Liver (tissue), 9 donors: Measurements from ENCODE around the gene PDE4B. TPM values are rescaled to one million over a fixed set of nuclear protein-coding genes. Genes with fewer than 3 reads are reported as not detected.

ENCODE experiments used
- DNase-seq: peaks from one replicate; pipeline ENCODE4 v3.0.0-alpha.2; 2017; ENCODE audit warnings: low spot score
- H3K27ac ChIP-seq, 2 donors: one replicate each; pipeline ENCODE4 v1.7.0; 2013; ENCODE audit warnings: inconsistent platforms in 2 of 2, low read length in 2 of 2, control low read depth in 1 of 2, low read depth in 1 of 2, mild to moderate bottlenecking in 1 of 2
- H3K27me3 ChIP-seq, 4 donors: one replicate each; pipeline versions ENCODE4 v1.6.1 to v1.7.0; 2013; ENCODE audit warnings: low read length in 3 of 4, inconsistent platforms in 1 of 4, mild to moderate bottlenecking in 1 of 4, moderate library complexity in 1 of 4; ENCODE audit not compliant: control insufficient read depth in 4 of 4, insufficient read depth in 4 of 4
- H3K36me3 ChIP-seq, 4 donors: one replicate each; pipeline versions ENCODE4 v1.6.1 to v1.7.0; 2013; ENCODE audit warnings: low read length in 3 of 4, mild to moderate bottlenecking in 3 of 4, low read depth in 1 of 4, moderate library complexity in 1 of 4; ENCODE audit not compliant: control insufficient read depth in 4 of 4, insufficient read depth in 3 of 4
- H3K4me1 ChIP-seq, 4 donors: one replicate each; pipeline versions ENCODE4 v1.6.1 to v1.7.0; 2013; ENCODE audit warnings: low read length in 3 of 4, mild to moderate bottlenecking in 3 of 4, moderate library complexity in 1 of 4; ENCODE audit not compliant: control insufficient read depth in 4 of 4, insufficient read depth in 4 of 4
- H3K4me3 ChIP-seq, 3 donors: one replicate each; pipeline versions ENCODE4 v1.6.1 to v1.7.0; 2013; ENCODE audit warnings: low read length in 3 of 3, control low read depth in 1 of 3, low read depth in 1 of 3, mild to moderate bottlenecking in 1 of 3
- H3K9ac ChIP-seq, 2 donors: one replicate each; pipeline ENCODE4 v1.7.0; 2013; ENCODE audit warnings: low read length in 2 of 2, mild to moderate bottlenecking in 2 of 2, moderate library complexity in 2 of 2, control low read depth in 1 of 2, low read depth in 1 of 2
- H3K9me3 ChIP-seq, 4 donors: one replicate each; pipeline versions ENCODE4 v1.6.1 to v1.7.0; 2013; ENCODE audit warnings: low read length in 3 of 4; ENCODE audit not compliant: control insufficient read depth in 4 of 4
- EGR1 ChIP-seq, 2 donors: IDR thresholded peaks; 2 replicates each; pipeline ENCODE4 v1.6.1; 2016 to 2018; ENCODE audit warnings: antibody characterized with exemption in 2 of 2, low read depth in 2 of 2
- FOXA1 ChIP-seq: IDR thresholded peaks from 2 replicates; pipeline ENCODE4 v1.6.1; 2016; ENCODE audit warnings: antibody characterized with exemption
- FOXA2 ChIP-seq: IDR thresholded peaks from 2 replicates; pipeline ENCODE4 v1.6.1; 2016; ENCODE audit warnings: antibody characterized with exemption
- GABPA ChIP-seq, 2 donors: IDR thresholded peaks in 1 of 2; conservative IDR thresholded peaks in 1 of 2; 2 replicates each; pipeline ENCODE4 v1.6.1; 2016; ENCODE audit warnings: antibody characterized with exemption in 2 of 2, mild to moderate bottlenecking in 1 of 2, moderate library complexity in 1 of 2
- HNF4A ChIP-seq, 2 donors: conservative IDR thresholded peaks; 2 replicates each; pipeline ENCODE4 v1.6.1; 2016; ENCODE audit warnings: antibody characterized with exemption in 2 of 2, mild to moderate bottlenecking in 2 of 2
- HNF4G ChIP-seq: IDR thresholded peaks from 2 replicates; pipeline ENCODE4 v1.6.1; 2016; ENCODE audit warnings: antibody characterized with exemption
- JUND ChIP-seq, 2 donors: IDR thresholded peaks; 2 replicates each; pipeline ENCODE4 v1.6.1; 2016; ENCODE audit warnings: antibody characterized with exemption in 2 of 2
- NR2F2 ChIP-seq: IDR thresholded peaks from 2 replicates; pipeline ENCODE4 v1.6.1; 2016; ENCODE audit warnings: antibody characterized with exemption
- RAD21 ChIP-seq, 2 donors: IDR thresholded peaks; 2 replicates each; pipeline ENCODE4 v1.6.1; 2016; ENCODE audit warnings: antibody characterized with exemption in 2 of 2, mild to moderate bottlenecking in 2 of 2
- RXRA ChIP-seq, 2 donors: IDR thresholded peaks; 2 replicates each; pipeline ENCODE4 v1.6.1; 2017 to 2018; ENCODE audit warnings: antibody characterized with exemption in 2 of 2, mild to moderate bottlenecking in 1 of 2
- SP1 ChIP-seq: IDR thresholded peaks from 2 replicates; pipeline ENCODE4 v1.6.1; 2018; ENCODE audit warnings: antibody characterized with exemption, mild to moderate bottlenecking
- TAF1 ChIP-seq: conservative IDR thresholded peaks from 2 replicates; pipeline ENCODE4 v1.6.1; 2016; ENCODE audit warnings: antibody characterized with exemption, mild to moderate bottlenecking
- YY1 ChIP-seq: IDR thresholded peaks from 2 replicates; pipeline ENCODE4 v1.6.1; 2016; ENCODE audit warnings: antibody characterized with exemption, mild to moderate bottlenecking
- WGBS: extraction: QIAGEN DNeasy Blood & Tissue Kit; methylation state at CpG from one replicate; pipeline ENCODE4 v1.1.7; 2013; 5-methylcytosine and 5-hydroxymethylcytosine counted together
- polyA plus RNA-seq, 2 donors: library from polyadenylated mRNA; stranded (reverse) in 1 of 2; unstranded in 1 of 2; fragments of 200-250 nt in 1 of 2; fragments of >200 nt in 1 of 2; fragmentation: Nextera tagmentation in 1 of 2; extraction: Ambion mirVana in 1 of 2; gene quantifications; one replicate each; pipeline versions ENCODE4 v1.2.1 to v1.2.3, GENCODE V29; 2013 to 2015
- total RNA-seq, 2 donors: library from RNA; depleted of rRNA; stranded (reverse); fragments of >200 nt; gene quantifications; one replicate each; pipeline ENCODE4 v1.2.3, GENCODE V29; 2014
- TF ChIP-seq, protein P1 (sequence below): IDR thresholded peaks from 2 replicates; pipeline ENCODE4 v1.6.1; 2016; ENCODE audit warnings: antibody characterized with exemption
- TF ChIP-seq, protein P2 (sequence below): IDR thresholded peaks from 2 replicates; pipeline ENCODE4 v1.6.1; 2016; ENCODE audit warnings: antibody characterized with exemption, mild to moderate bottlenecking
- TF ChIP-seq, protein P3 (sequence below): fragments of 150-350 bp; IDR thresholded peaks from 2 replicates; pipeline ENCODE4 v1.5.1; 2017; ENCODE audit warnings: improper control_type of control experiment, low read depth, low read length; ENCODE audit not compliant: missing input control
- TF ChIP-seq, protein P4 (sequence below): IDR thresholded peaks from 2 replicates; pipeline ENCODE4 v1.6.1; 2016; ENCODE audit warnings: antibody characterized with exemption
- TF ChIP-seq, protein P5 (sequence below): IDR thresholded peaks from 2 replicates; pipeline ENCODE4 v1.6.1; 2016; ENCODE audit warnings: antibody characterized with exemption
- donor health status: healthy.
- donor health status: healthy.
- donor health status: healthy.
- donor health status: healthy.
- donor health status: healthy.

The PDE4B gene
- total and polyA plus RNA-seq, 4 donors: 1.9 to 3.9 (median 2.7) TPM

DNA sequence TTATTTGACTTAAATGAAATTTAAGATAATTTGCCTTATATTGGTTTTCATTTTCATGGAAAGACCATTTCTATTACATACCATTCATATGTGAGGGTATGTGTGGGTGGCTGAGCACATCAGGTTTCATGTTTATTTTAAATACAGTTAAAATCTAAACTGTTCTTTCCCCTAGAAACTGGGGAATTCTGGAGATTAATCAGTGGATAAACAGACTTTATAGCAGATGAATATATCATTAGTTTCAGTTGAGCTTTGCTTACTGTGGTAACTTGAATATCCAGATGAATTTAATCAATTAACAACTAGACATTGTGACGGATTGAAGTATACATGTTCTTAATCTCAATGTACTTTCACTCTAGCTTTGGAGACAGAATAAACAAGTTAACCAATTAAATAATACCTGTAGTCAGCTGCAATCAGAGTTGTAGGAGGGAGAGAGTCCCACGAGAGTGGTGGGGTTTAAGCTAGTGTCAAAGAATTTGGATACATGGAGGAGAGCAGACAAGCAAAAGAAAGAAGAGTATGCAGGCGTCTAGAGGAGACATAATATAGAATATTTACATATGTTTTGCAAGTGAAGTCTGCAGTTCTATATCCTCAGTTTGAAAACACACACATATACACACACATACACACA is 97.6 kb downstream of the PDE4B start (continued):
- TF ChIP-seq, protein P1, sequence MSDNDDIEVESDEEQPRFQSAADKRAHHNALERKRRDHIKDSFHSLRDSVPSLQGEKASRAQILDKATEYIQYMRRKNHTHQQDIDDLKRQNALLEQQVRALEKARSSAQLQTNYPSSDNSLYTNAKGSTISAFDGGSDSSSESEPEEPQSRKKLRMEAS: no peak

DNA sequence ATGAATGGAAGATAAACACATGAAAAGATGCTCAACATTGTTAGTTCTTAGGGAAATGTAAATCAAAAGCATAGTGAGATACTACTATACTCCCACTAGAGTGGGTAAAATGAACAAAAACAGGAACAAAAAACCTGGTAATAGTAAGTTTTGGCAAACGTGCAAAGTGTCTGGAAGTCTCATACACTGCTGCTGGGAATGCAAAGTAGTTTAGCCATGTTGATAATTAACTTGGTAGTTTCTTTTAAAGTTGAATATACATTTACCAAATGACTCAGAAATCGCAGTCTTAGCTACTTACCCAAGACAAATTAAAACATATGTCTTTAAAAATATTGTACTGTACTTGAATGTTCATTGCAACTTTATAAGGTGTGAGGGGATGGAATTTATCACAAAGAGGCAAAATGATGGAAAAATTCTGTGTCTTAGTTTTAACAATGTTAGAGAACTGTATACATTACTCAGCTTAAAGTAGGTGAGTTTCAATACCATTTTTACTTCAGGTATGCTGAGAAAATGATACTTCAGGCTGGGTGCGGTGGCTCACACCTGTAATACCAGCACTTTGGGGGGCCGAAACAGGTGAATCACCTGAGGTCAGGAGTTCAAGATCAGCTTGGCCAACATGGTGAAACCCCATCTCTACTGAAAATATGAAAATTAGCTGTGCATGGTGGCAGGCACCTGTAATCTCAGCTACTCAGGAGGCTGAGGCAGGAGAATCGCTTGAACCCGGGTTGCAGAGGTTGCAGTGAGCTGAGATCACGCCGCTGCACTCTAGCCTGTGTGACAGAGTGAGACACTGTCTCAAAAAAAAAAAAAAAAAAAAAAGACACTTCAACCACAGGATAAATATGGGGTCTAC is 102.3 kb downstream of the PDE4B start:
- Histone ChIP-seq H3K27me3 (no peaks in the 10 kb centered on the region), H3K36me3 (no peaks in the 10 kb centered on the region), H3K9ac (no peak overlapping the region), H3K27ac (no peak overlapping the region), H3K4me1 (no peaks in the 10 kb centered on the region), H3K9me3 (no peaks in the 10 kb centered on the region), H3K4me3 (no peak overlapping the region)
- DNase-seq: no peak
- TF ChIP-seq GABPA (IDR thresholded peaks at IDR 0.05 in 1 of 2, conservative IDR thresholded peaks at IDR 0.05 in 1 of 2) (no peak), EGR1 (IDR thresholded peaks at IDR 0.05; ENCODE audit: low read depth in 2 of 2) (no peak), HNF4A (conservative IDR thresholded peaks at IDR 0.05) (no peak), TAF1 (no peak), NR2F2 (no peak), FOXA2 (no peak), SP1 (no peak), RXRA (IDR thresholded peaks at IDR 0.05) (no peak), HNF4G (no peak), RAD21 (IDR thresholded peaks at IDR 0.05) (no peak), JUND (IDR thresholded peaks at IDR 0.05) (no peak), FOXA1 (no peak), YY1 (no peak)
- TF ChIP-seq, protein P2, sequence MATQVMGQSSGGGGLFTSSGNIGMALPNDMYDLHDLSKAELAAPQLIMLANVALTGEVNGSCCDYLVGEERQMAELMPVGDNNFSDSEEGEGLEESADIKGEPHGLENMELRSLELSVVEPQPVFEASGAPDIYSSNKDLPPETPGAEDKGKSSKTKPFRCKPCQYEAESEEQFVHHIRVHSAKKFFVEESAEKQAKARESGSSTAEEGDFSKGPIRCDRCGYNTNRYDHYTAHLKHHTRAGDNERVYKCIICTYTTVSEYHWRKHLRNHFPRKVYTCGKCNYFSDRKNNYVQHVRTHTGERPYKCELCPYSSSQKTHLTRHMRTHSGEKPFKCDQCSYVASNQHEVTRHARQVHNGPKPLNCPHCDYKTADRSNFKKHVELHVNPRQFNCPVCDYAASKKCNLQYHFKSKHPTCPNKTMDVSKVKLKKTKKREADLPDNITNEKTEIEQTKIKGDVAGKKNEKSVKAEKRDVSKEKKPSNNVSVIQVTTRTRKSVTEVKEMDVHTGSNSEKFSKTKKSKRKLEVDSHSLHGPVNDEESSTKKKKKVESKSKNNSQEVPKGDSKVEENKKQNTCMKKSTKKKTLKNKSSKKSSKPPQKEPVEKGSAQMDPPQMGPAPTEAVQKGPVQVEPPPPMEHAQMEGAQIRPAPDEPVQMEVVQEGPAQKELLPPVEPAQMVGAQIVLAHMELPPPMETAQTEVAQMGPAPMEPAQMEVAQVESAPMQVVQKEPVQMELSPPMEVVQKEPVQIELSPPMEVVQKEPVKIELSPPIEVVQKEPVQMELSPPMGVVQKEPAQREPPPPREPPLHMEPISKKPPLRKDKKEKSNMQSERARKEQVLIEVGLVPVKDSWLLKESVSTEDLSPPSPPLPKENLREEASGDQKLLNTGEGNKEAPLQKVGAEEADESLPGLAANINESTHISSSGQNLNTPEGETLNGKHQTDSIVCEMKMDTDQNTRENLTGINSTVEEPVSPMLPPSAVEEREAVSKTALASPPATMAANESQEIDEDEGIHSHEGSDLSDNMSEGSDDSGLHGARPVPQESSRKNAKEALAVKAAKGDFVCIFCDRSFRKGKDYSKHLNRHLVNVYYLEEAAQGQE: no peak
- TF ChIP-seq, protein P3, sequence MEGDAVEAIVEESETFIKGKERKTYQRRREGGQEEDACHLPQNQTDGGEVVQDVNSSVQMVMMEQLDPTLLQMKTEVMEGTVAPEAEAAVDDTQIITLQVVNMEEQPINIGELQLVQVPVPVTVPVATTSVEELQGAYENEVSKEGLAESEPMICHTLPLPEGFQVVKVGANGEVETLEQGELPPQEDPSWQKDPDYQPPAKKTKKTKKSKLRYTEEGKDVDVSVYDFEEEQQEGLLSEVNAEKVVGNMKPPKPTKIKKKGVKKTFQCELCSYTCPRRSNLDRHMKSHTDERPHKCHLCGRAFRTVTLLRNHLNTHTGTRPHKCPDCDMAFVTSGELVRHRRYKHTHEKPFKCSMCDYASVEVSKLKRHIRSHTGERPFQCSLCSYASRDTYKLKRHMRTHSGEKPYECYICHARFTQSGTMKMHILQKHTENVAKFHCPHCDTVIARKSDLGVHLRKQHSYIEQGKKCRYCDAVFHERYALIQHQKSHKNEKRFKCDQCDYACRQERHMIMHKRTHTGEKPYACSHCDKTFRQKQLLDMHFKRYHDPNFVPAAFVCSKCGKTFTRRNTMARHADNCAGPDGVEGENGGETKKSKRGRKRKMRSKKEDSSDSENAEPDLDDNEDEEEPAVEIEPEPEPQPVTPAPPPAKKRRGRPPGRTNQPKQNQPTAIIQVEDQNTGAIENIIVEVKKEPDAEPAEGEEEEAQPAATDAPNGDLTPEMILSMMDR: no peak
- TF ChIP-seq, protein P1: no peak
- TF ChIP-seq, protein P4, sequence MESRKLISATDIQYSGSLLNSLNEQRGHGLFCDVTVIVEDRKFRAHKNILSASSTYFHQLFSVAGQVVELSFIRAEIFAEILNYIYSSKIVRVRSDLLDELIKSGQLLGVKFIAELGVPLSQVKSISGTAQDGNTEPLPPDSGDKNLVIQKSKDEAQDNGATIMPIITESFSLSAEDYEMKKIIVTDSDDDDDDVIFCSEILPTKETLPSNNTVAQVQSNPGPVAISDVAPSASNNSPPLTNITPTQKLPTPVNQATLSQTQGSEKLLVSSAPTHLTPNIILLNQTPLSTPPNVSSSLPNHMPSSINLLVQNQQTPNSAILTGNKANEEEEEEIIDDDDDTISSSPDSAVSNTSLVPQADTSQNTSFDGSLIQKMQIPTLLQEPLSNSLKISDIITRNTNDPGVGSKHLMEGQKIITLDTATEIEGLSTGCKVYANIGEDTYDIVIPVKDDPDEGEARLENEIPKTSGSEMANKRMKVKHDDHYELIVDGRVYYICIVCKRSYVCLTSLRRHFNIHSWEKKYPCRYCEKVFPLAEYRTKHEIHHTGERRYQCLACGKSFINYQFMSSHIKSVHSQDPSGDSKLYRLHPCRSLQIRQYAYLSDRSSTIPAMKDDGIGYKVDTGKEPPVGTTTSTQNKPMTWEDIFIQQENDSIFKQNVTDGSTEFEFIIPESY: no peak
- TF ChIP-seq, protein P5, sequence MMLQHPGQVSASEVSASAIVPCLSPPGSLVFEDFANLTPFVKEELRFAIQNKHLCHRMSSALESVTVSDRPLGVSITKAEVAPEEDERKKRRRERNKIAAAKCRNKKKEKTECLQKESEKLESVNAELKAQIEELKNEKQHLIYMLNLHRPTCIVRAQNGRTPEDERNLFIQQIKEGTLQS: no peak
- WGBS: 72% methylated on average over 8 of the region's 8 CpGs
